ENCODE results near the gene GUCY1A2.

The GUCY1A2 gene

GRCh38 chr11:106998116-106998915 lies 20.0 kb downstream of the GUCY1A2 start:
- DNase-seq = no peak

DNA sequence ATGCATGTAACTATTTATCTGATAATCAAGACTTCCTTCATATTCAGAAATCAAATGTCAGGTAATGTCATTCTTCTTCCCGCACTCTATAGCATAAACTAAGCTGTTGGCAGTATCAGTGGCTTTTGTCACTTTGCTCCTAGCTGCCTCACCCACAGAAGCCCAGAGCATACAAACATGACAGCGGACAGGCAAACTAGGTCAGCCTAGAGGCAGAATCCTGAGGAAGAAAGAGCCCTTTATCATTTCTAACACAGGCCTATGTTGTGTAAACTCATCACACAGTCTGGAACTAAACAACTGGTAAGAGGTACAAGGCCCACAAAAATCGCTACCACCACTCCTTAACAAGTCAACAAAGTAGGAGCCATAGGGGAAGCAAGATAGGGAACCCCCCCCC lies 21.0 kb downstream of the GUCY1A2 start:
- no peak for DNase-seq

DNA sequence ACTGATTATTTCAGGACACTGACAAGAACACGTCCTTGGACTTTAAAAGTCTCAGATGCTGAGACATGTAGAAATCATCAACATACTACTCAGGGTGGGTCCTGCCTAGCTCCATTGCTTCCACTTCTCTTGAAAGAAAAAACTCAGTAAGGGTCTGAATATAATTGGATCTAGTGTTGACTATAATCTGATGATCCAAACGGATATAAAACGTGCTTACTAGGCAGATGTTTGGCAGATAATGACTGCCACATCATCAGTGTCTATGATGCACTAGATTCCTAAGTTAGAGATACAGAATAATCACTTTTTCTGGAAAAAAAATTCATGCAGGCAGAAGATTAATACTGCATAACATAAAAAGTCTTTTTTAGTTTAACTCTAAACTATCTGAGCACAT lies 21.6 kb downstream of the GUCY1A2 start:
- no peak for DNase-seq

DNA sequence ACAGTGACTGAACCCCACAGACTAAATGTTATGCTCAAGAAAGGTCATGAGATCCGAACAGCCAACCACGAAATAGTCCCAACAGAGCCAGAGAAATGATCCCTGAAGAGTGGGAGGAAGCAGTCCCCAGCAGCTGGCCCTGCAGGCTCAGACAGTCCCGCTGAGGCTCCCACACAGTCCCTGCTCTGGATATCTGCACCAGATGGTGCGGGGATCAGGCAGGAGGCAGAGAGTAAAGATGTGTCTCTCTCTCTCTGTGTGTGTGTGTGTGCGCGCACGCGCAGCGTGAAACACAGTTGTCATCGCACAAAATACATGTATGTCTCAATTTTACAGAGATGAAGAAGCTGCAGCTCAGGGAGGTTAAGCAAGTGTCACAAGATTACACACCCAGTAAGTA lies 27.9 kb downstream of the GUCY1A2 start:
- DNase-seq = no peak

DNA sequence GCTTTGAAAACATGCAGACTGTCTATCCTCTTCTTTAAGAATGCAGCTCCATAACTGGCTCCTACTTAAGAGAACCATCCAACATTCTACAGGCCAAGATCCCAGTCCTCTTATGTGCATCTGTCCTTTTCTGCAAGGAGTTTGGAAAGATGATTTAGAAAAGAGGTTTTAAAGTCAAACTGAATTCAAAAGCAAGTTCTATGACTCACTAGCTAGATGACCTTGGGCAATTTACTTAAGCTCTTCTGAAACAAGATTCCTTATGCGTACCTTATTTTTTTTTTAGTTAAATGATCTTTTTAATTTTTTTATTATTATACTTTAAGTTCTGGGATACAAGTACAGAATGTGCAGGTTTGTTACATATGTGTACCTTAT lies 29.2 kb downstream of the GUCY1A2 start:
- DNase-seq = no peak

DNA sequence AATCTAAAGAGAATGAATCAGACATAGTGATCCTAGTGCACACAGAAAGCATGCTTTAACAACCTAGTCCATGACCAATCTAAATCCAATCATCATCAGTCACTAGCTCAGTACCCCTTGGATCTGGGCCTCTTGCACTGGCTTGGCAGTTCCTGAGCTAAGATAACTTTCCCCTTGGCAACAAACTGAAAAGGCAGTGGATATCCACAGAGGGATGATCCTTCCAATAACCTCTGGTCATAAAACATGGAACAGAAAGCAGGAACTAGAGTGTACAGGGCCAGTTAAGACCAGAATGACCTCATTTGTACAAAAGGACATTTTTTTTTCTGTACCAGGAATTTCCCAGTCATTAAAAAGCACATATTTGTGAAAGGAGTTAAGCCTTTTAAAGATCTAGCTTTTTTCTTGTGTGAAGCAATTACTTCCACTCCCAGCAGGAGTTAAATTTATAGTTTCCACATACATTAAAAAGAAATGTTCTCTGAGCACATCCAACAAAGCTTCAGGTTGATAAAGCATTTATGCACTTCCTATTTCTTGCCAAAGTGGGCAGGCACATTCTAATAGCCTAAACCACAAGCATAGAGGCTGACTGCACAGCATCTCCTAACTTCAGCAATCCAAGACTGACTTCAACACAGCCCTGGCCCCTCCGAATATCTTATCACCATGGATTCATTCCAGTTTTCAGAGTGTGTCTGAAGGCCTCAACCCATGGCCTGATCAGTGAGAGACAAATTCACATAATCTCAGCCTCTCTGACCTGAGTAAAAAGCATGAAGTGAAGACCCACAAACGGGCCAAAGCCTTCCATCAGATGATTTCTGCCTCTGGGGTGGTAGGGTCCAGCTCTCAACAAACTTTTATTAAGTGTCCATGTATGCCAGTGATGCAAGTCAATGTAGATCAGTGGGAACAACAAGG lies 29.9 kb downstream of the GUCY1A2 start:
- DNase-seq = no peak

DNA sequence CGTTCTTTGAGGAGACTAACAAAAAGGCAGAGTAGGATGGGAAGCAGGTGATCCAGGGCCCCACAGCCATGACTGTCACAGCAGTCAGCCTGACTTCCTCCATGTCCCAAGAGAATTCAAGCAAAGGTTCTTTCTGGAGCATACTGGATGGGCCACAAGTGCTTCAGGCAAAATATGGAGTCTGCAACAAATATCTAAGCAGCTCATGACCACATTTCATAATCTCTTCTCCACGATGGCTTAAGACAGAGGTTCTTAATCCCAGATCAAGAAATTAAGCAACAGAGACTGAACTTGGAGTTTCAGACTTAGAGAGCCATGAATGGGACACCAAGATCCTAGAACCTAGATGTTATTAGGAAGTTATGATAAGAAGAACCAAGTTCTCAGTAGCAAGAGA lies 31.6 kb downstream of the GUCY1A2 start:
- DNase-seq = no peak

GRCh38 chr11:106986261-106986660 lies 32.0 kb downstream of the GUCY1A2 start:
- no peak for DNase-seq

- DNase-seq = no peak
These were observed 34.3 kb downstream of the GUCY1A2 start for GRCh38 chr11:106983991-106984390.

DNA sequence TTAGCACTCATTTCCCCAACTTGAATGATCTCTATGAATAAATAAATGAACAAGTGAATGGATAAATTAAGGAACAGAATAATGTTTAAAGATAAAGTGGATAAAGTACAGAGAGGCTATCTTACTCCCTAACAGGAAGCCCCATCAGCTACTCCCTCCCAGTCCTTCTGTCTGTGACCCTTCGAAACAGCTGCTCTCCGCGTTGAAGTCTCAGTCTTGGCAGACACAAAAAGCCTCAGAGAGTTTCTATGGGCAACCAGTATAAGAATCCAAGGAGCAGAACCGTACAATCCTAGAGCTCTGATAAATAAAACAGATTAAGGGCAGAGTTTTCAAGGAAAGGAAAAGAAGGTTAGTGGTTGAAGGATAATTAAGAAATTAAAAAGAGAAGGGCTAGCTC lies 35.0 kb downstream of the GUCY1A2 start:
- DNase-seq = no peak

- DNase-seq = no peak
These were observed 43.4 kb downstream of the GUCY1A2 start for GRCh38 chr11:106974831-106975230.

DNA sequence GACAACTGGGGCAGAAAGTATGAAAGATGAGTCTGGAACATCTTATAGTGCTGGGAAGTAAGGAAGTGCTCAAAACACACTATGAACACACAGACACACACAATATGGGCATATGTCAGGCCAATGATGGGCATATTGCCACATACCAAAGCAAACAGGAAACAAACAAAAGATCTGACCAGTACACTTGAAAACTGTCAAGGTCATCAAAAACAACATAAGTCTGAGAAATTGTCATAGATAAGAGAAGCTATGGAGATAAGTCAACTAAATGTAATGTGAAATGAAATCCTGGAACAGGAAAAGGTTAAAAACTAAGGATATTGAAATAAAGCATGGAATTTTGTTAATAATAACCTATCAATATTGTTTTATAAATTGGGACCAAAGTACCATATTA lies 46.4 kb downstream of the GUCY1A2 start:
- DNase-seq = no peak

DNA sequence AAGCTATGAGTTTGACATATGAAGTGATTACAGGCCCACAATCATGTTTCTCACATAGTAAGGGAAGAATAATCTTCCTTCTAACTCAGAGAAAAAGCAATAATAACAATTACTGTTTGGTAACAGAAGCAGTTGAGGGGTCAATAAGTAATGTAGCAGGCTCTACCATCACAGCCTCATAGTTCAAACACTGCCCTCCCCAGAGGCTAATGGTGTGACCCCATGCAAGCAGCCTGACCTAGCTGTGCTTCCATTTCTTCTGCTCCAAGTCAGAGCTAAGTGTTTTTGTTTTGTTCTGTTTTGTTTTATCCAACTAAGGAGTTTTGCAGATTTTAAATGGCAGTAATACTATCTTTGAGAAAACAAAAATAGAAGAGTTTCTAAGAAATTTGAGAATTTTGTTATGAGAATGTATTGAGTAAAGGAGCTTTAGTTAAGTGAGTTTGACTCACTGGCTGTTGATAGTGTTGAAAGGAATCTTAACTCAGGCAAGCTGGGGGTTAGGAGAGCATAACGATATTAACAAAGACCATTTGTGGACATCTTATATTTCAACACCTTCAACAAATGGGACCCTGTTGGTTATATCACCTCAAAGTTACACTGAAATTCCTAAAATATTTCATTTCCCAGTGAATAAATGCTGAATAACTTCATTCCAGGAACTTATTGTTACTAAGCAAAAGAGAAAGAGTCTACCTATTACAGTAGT lies 48.5 kb downstream of the GUCY1A2 start:
- no peak for DNase-seq

DNA sequence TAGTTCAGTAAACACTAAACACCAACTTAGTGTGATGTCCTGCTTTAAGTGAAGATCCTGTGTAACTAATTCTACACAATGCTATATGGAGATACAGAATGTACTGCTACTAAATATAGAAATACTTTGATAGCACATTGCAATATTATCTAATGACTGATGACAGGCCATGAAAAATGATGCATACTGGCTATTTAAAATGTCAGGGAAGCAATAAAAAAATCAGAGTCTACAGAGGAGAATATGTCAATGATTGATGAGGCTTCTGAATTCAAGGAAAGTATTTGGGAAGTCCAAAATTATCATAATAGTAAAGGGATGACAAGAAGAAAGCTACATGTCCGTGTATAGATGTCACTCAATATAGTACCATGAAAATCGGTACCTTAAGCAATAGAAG lies 55.3 kb downstream of the GUCY1A2 start:
- DNase-seq = no peak

DNA sequence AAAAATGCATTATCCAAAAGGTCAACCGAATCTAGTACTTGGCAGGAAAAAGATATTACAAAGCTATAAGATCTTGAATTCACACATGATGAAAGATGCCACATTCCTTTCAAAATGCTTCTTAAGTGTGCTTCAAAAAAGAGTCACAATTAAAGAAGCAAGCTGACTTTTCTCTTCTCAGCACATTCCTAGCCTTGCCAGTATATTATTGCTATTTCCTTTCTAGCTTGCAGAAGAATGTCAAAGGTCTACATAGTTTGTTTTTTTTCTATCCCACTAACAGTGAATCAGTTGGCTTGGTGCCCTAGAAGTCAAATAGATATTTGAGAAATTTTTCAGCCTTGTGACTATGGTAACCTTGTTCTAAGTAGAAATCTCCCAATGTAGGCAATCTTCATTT lies 56.8 kb downstream of the GUCY1A2 start:
- DNase-seq = no peak

DNA sequence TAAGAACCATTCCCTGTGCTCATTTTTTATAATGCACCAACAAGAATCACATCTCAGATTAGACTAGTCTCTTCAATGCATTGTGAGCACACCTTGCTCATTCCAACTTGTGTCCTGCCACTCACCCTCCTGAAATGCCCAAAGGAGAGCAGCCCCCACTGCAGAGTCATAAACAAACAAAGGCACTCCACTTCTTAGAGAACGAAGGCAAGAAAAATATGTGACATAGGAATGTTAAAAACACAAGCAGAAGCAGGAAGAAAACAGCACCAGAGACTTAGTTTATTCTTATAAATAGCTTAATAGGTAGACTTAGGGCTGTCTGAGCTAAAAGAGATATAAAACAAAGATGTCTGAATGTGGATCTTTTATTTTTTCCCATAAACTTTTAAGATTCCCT lies 57.2 kb downstream of the GUCY1A2 start:
- no peak for DNase-seq

- no peak for DNase-seq
These were observed 58.5 kb downstream of the GUCY1A2 start for GRCh38 chr11:106959800-106960199.

- no peak for DNase-seq
These were observed 58.9 kb downstream of the GUCY1A2 start for GRCh38 chr11:106959386-106959785.

- no peak for DNase-seq
These were observed 59.6 kb downstream of the GUCY1A2 start for GRCh38 chr11:106958517-106959248.

DNA sequence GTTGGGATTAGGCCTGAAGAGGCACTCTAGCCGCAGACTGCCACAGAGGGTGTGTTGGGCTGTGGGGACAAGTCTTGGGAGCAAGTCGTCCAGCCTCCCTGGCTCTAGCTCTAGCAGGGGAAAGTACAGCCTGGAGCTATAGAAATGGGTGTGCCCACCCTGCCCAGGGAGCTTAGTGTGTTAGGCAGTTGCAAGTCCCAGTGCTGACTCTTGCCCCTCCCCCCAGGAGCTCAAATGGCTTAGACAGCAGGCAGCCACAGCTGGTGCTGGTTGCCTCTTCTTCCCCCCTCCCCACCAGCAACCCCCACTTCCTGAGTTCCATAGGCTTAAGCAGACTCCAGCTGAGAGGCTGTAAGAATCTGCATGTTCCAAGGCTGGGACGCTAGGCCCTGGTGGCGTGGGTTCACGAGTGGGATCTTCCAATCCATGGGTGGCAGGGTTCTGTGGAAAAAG lies 61.2 kb downstream of the GUCY1A2 start:
- no peak for DNase-seq

DNA sequence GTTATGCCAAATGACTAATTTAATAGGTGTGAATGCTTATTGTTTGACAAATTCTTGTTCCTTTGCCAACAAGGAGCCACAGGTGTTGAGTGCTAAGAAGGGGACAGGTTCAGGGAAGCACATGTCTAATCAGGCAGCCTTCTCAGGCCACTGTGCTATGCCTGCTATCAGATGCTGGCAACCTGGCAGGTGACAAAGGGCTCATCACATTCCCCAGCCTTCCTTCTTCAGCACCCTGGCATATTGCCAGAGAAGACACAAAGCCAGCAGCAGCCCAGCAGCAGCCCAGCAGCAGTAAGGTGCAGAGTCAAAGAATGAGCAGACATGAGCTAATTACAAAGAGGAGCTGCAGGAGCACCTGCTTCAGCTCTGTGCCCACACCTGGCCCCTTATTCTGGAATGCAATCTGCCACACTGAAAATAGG lies 68.2 kb downstream of the GUCY1A2 start:
- DNase-seq = no peak

- no peak for DNase-seq
These were observed 75.2 kb downstream of the GUCY1A2 start for GRCh38 chr11:106943089-106943488.

DNA sequence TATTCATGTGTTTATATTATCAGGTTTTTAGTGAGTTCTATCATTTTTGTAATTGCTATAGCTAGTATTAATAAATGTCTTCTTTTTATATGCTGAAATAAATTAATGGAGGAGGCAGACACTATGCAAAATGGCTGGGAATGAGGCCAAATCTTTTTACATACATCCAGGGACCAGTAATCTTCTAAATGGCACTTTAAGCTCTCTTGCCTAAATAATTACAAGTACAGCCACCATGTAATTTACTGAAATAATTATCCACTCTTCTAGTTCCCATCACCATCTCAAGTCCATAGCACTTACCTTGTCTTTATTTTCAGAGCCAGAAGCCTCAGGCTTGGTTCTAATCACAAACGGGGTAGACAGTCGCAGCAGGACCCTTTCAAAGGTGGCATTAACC lies 79.1 kb downstream of the GUCY1A2 start:
- DNase-seq = no peak

All from stimulated activated naive CD4-positive, alpha-beta T cell (primary cell).